ENCODE measurements around the gene STH.
"Not testable (repeated sequence)": the region's sequence is repeated elsewhere in the genome, so short reads cannot be mapped to it uniquely, and the experiment has no call there.

STH gene

DNA sequence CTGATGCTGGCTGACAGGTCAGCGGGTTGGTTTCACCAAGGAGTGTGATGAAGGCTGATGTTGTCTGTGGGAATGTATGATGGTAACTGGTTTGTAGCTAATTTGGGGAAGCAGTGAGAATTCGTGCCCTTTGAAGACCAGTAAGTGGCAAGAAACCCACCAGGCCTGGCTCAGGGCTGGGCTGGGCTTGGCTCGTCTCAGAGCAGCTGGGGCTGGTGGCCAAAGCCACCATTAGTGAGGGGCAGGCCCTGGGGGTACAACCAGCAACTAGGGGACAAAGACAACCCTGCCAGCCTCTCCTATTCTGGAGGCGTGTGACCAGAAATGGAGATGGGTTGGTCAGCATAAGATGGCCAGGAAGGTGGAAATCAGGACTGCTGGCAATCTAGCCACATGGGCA is 13.0 kb upstream of the STH start:
- DNase-seq (ENCODE audit: low spot score), result no peak

DNA sequence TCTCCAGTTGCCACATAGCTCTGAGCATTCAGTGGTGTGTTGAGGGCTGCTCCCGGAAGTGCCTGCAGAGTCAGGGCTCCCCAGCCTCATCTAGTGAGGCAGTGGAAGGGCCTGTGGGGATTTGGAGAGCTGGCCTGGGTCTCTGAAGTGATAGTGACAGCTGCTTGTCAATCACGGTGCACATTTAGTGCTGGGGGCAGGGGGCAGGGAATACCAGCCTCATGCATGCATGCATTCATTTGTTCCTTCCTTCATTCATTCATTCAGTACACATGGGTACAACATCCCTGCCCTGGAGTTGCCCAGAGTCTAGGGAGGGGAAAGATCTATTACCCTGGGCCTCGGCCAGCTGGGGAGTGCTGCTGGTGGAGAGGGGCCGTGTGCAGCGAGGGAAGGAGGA is 11.3 kb upstream of the STH start:
- no peak for DNase-seq (ENCODE audit: low spot score)

DNA sequence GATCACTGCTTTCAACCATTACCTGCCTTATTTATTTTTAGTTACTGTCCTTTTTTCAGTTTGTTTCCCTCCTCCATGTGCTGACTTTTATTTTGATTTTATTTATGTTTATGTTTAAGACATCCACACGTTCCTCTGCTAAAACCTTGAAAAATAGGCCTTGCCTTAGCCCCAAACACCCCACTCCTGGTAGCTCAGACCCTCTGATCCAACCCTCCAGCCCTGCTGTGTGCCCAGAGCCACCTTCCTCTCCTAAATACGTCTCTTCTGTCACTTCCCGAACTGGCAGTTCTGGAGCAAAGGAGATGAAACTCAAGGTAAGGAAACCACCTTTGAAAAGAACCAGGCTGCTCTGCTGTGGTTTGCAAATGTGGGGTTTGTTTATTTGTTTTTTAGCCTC is 9.3 kb upstream of the STH start:
- DNase-seq (ENCODE audit: low spot score), result no peak

DNA sequence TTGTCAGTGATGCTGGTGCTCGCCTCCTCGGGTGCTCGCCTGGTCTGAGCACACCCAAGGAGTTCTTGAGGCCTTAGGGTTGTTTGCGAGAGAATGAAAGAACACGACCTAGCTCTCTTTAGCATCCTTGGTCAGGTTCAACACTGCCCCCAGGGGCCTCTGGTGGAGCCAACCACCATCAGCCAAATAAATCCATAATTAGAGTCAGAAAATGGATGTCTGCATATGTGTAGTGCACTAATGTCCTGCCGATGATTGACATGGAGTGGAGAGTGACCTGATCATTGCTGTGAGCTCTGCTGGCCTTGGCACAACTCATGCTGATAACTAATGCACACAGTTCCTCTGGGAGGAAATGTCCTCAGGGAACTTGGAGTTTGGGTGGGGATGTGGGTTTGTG is 8.2 kb upstream of the STH start:
- no peak for DNase-seq (ENCODE audit: low spot score)

DNA sequence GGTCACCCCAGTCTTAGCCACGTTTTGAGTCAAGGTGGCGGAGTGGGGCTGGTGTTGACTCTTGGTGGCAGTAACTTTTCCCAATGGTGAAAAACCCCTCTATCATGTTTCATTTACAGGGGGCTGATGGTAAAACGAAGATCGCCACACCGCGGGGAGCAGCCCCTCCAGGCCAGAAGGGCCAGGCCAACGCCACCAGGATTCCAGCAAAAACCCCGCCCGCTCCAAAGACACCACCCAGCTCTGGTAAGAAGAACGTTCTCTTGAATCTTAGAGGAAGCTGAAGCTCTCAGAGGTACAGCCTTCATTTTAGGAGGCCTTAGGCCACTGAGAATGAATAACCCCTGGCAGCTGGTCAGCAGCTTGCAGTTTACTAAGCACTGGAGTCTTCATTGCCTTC is 7.7 kb upstream of the STH start:
- no peak for DNase-seq (ENCODE audit: low spot score)

DNA sequence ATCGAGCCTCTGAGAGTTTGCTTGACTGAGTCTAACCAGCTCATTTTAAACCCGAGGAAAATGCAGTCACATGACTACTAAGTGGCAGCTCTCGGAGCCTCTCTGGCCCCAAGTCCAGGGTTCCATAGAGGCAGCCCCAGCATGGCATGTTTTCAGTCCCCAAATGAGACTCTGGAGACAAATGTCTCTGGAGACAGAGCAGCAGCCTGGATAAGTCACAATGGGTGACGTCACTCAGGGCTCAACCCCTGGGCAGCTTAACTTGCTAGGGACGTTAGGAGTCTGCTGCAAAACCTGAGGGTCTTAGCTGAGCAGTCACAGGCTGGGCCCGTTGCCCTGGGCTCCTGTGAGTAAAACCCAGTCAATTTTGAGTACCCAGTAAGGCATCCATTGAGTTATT is 6.9 kb upstream of the STH start:
- DNase-seq (ENCODE audit: low spot score), result no peak

DNA sequence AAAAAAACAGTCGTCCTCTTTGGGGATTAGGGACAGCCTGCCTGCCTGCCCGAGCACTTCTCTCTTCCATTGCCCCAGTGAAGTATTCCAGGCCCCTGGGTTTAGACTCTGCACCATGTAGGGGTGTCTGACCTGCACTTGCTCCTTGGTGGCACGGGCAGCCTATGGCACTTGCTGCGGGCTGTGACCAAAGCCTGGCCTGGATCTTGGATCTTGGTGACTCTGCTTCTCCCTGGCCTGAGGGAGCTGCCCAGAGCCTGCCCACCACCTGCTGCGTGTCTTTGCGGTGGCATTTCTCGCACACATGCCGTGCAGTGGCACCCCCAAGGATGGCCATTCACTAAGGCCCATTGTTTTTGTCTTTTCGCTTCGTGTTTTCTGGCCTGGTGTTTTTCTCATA is 6.1 kb upstream of the STH start:
- no peak for DNase-seq (ENCODE audit: low spot score)

DNA sequence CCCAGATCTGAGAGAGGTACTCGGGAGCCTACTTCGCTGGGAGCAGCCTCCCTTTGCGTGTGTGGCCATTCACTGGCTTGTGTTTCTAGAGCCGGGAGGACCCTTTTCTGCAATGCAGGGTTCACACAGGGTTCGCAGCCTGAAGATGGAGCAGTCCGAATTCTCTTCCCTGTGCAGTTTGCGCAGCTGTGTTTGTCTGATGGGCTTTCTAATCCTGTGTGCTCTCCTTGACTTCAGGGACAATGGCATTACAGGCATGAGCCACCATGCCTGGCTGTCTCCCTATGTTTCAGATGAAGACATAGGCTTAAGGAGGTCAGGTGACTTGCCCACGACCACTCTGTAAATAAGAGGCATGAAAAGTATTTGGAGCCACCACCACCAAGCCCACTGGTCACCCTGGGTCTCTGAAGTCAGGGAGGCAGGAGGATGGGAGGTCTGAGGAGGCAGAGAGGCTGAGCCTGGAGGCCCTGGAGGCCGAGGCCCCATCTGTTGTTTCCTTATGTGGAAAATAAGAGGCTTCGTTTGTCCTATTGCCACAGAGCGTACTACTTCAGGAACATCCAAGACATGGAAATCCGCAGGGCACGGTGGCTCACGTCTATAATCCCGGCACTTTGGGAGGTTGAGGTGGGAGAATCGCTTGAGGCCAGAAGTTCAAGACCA is 5.0 kb upstream of the STH start:
- no peak for DNase-seq (ENCODE audit: low spot score)

DNA sequence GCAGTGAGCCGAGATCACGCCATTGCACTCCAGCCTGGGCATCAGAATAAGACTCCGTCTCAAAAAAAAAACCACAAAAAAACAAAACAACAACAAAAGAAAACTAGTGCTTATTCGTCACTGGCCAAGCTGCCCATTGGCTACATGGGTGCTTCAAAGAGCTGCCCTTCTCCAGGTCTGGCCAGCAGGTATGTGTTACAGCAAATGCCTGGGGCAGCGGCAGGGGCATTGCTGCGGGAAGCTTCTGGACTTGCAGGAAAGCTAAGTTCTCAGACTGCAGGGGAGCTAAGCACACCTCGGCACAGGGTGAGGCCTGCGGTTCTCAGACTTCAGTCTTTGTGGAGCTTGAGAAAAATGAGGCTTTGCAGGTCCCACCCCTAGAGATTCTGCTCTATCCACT is 4.1 kb upstream of the STH start:
- DNase-seq (ENCODE audit: low spot score), result no peak

DNA sequence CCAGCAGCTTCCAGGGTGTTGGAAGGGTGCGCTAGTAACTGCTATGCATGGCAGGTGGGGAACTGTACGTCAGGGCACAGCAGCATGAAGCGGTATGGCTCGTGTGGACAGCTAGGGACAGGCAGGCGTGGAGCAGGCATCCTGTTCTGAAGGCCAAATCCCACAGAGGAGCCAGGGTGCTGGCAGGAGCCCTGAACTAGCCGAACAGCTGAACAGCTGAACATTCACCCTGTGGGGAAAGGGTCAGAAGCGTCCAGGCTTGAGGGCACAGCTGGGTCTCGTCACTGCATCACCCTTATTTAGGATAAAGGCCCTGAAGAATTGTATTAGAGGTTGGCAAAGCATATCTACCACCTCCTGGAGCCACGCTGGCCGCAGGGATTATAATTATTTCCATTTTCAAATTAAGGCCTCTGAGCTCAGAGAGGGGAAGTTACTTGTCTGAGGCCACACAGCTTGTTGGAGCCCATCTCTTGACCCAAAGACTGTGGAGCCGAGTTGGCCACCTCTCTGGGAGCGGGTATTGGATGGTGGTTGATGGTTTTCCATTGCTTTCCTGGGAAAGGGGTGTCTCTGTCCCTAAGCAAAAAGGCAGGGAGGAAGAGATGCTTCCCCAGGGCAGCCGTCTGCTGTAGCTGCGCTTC is 3.3 kb upstream of the STH start:
- DNase-seq (ENCODE audit: low spot score), result no peak

DNA sequence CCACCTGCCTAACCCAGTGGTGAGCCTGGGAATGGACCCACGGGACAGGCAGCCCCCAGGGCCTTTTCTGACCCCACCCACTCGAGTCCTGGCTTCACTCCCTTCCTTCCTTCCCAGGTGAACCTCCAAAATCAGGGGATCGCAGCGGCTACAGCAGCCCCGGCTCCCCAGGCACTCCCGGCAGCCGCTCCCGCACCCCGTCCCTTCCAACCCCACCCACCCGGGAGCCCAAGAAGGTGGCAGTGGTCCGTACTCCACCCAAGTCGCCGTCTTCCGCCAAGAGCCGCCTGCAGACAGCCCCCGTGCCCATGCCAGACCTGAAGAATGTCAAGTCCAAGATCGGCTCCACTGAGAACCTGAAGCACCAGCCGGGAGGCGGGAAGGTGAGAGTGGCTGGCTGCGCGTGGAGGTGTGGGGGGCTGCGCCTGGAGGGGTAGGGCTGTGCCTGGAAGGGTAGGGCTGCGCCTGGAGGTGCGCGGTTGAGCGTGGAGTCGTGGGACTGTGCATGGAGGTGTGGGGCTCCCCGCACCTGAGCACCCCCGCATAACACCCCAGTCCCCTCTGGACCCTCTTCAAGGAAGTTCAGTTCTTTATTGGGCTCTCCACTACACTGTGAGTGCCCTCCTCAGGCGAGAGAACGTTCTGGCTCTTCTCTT is 2.6 kb upstream of the STH start:
- DNase-seq (ENCODE audit: low spot score), result no peak

DNA sequence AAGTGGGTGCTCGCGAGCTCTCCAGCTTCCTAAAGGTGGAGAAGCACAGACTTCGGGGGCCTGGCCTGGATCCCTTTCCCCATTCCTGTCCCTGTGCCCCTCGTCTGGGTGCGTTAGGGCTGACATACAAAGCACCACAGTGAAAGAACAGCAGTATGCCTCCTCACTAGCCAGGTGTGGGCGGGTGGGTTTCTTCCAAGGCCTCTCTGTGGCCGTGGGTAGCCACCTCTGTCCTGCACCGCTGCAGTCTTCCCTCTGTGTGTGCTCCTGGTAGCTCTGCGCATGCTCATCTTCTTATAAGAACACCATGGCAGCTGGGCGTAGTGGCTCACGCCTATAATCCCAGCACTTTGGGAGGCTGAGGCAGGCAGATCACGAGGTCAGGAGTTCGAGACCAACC is 1.9 kb upstream of the STH start:
- DNase-seq (ENCODE audit: low spot score), result no peak

DNA sequence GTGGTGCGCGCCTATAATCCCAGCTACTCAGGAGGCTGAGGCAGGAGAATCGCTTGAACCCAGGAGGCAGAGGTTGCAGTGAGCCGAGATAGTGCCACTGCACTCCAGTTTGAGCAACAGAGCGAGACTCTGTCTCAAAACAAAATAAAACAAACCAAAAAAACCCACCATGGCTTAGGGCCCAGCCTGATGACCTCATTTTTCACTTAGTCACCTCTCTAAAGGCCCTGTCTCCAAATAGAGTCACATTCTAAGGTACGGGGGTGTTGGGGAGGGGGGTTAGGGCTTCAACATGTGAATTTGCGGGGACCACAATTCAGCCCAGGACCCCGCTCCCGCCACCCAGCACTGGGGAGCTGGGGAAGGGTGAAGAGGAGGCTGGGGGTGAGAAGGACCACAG is 1.4 kb upstream of the STH start:
- no peak for DNase-seq (ENCODE audit: low spot score)

DNA sequence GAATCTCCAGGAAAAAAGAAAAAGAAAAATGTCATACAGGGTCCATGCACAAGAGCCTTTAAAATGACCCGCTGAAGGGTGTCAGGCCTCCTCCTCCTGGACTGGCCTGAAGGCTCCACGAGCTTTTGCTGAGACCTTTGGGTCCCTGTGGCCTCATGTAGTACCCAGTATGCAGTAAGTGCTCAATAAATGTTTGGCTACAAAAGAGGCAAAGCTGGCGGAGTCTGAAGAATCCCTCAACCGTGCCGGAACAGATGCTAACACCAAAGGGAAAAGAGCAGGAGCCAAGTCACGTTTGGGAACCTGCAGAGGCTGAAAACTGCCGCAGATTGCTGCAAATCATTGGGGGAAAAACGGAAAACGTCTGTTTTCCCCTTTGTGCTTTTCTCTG is 845 bp downstream of the STH start:
- no peak for DNase-seq (ENCODE audit: low spot score)

DNA sequence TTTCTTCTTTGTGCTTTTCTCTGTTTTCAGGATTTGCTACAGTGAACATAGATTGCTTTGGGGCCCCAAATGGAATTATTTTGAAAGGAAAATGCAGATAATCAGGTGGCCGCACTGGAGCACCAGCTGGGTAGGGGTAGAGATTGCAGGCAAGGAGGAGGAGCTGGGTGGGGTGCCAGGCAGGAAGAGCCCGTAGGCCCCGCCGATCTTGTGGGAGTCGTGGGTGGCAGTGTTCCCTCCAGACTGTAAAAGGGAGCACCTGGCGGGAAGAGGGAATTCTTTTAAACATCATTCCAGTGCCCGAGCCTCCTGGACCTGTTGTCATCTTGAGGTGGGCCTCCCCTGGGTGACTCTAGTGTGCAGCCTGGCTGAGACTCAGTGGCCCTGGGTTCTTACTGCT is 1.2 kb downstream of the STH start:
- no peak for DNase-seq (ENCODE audit: low spot score)

DNA sequence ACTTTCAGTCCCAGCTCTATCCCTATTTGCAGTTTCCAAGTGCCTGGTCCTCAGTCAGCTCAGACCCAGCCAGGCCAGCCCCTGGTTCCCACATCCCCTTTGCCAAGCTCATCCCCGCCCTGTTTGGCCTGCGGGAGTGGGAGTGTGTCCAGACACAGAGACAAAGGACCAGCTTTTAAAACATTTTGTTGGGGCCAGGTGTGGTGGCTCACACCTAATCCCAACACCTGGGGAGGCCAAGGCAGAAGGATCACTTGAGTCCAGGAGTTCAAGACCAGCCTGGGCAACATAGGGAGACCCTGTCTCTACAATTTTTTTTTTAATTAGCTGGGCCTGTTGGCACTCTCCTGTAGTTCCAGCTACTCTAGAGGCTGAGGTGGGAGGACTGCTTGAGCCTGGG is 1.7 kb downstream of the STH start:
- no peak for DNase-seq (ENCODE audit: low spot score)

DNA sequence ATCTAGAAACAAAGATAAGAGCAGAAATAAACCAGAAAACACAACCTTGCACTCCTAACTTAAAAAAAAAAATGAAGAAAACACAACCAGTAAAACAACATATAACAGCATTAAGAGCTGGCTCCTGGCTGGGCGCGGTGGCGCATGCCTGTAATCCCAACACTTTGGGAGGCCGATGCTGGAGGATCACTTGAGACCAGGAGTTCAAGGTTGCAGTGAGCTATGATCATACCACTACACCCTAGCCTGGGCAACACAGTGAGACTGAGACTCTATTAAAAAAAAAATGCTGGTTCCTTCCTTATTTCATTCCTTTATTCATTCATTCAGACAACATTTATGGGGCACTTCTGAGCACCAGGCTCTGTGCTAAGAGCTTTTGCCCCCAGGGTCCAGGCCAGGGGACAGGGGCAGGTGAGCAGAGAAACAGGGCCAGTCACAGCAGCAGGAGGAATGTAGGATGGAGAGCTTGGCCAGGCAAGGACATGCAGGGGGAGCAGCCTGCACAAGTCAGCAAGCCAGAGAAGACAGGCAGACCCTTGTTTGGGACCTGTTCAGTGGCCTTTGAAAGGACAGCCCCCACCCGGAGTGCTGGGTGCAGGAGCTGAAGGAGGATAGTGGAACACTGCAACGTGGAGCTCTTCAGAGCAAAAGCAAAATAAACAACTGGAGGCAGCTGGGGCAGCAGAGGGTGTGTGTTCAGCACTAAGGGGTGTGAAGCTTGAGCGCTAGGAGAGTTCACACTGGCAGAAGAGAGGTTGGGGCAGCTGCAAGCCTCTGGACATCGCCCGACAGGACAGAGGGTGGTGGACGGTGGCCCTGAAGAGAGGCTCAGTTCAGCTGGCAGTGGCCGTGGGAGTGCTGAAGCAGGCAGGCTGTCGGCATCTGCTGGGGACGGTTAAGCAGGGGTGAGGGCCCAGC is 2.6 kb downstream of the STH start:
- DNase-seq (ENCODE audit: low spot score), result no peak

DNA sequence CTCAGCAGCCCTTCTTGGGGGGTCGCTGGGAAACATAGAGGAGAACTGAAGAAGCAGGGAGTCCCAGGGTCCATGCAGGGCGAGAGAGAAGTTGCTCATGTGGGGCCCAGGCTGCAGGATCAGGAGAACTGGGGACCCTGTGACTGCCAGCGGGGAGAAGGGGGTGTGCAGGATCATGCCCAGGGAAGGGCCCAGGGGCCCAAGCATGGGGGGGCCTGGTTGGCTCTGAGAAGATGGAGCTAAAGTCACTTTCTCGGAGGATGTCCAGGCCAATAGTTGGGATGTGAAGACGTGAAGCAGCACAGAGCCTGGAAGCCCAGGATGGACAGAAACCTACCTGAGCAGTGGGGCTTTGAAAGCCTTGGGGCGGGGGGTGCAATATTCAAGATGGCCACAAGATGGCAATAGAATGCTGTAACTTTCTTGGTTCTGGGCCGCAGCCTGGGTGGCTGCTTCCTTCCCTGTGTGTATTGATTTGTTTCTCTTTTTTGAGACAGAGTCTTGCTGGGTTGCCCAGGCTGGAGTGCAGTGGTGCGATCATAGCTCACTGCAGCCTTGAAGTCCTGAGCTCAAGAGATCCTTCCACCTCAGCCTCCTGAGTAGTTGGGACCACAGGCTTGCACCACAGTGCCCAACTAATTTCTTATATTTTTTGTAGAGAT is 3.4 kb downstream of the STH start:
- DNase-seq (ENCODE audit: low spot score), result peak; percentile 76

DNA sequence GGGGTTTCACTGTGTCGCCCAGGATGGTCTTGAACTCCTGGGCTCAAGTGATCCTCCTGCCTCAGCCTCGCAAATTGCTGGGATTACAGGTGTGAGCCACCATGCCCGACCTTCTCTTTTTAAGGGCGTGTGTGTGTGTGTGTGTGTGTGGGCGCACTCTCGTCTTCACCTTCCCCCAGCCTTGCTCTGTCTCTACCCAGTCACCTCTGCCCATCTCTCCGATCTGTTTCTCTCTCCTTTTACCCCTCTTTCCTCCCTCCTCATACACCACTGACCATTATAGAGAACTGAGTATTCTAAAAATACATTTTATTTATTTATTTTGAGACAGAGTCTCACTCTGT is 3.9 kb downstream of the STH start:
- DNase-seq (ENCODE audit: low spot score), result no peak

DNA sequence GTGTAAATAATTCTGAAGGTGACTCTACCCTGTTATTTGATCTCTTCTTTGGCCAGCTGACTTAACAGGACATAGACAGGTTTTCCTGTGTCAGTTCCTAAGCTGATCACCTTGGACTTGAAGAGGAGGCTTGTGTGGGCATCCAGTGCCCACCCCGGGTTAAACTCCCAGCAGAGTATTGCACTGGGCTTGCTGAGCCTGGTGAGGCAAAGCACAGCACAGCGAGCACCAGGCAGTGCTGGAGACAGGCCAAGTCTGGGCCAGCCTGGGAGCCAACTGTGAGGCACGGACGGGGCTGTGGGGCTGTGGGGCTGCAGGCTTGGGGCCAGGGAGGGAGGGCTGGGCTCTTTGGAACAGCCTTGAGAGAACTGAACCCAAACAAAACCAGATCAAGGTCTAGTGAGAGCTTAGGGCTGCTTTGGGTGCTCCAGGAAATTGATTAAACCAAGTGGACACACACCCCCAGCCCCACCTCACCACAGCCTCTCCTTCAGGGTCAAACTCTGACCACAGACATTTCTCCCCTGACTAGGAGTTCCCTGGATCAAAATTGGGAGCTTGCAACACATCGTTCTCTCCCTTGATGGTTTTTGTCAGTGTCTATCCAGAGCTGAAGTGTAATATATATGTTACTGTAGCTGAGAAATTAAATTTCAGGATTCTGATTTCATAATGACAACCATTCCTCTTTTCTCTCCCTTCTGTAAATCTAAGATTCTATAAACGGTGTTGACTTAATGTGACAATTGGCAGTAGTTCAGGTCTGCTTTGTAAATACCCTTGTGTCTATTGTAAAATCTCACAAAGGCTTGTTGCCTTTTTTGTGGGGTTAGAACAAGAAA is 5.1 kb downstream of the STH start:
- DNase-seq (ENCODE audit: low spot score), result no peak

DNA sequence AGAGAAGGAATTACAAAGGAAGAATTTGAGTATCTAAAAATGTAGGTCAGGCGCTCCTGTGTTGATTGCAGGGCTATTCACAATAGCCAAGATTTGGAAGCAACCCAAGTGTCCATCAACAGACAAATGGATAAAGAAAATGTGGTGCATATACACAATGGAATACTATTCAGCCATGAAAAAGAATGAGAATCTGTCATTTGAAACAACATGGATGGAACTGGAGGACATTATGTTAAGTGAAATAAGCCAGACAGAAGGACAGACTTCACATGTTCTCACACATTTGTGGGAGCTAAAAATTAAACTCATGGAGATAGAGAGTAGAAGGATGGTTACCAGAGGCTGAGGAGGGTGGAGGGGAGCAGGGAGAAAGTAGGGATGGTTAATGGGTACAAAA is 7.0 kb downstream of the STH start:
- not testable (repeated sequence) for DNase-seq (ENCODE audit: low spot score)
